ENCODE data around the gene PLXDC2.

Gene PLXDC2

DNA sequence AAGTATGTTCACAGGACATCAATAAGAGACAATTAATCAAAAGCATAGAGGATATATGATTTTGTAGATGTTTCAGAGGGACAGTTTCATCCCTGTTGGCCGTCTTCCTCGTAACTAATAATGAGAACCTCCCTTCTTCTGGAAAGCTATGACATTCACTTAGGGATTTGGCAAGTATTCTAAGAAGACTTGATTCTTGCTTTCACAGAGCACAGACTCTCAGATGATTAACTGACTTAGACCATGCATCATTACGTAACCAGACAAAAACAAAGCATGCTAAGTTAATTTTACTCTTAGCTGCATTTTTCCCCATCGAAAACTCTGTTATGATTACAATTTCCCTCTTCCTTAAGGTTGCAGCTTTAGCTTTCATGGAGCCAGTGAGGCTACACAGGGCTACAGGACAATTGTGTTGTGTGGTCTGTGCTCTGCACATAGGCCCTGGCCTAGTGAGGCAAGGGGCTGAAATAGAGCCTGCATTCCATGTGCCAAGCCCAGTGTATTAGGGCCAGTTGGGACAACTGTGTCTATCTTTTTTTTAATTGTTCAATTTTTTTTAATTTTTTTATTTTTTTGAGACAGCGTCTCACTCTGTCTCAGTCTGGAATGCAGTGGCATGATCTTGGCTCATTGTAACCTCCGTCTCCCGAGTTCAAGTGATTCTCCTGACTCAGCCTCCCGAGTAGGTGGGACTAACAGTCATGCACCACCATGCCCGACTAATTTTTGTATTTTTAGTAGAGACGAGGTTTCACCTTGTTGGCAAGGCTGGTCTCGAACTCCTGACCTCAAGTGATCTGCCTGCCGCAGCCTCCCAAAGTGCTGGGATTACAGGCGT, 105.3 kb downstream of the PLXDC2 start:
- Histone ChIP-seq H3K36me3 (ENCODE audit: control insufficient read depth, insufficient read depth, low read length) (no peaks in the 10 kb centered on the region), H3K27me3 (ENCODE audit: control insufficient read depth, insufficient read depth, low read length, poor library complexity, severe bottlenecking) (no peaks in the 10 kb centered on the region), H3K4me3 (ENCODE audit: insufficient read depth, low read depth, low read length) (no peak overlapping the region), H3K9me3 (ENCODE audit: control insufficient read depth, low read length) (no peaks in the 10 kb centered on the region), H3K27ac (ENCODE audit: insufficient read depth, low read depth, low read length, poor library complexity, severe bottlenecking) (no peak overlapping the region), H3K4me1 (ENCODE audit: control insufficient read depth, insufficient read depth, low read length) (no peaks in the 10 kb centered on the region)
- WGBS, 2 experiments = 92% methylated on average over 13 of the region's 13 CpGs

DNA sequence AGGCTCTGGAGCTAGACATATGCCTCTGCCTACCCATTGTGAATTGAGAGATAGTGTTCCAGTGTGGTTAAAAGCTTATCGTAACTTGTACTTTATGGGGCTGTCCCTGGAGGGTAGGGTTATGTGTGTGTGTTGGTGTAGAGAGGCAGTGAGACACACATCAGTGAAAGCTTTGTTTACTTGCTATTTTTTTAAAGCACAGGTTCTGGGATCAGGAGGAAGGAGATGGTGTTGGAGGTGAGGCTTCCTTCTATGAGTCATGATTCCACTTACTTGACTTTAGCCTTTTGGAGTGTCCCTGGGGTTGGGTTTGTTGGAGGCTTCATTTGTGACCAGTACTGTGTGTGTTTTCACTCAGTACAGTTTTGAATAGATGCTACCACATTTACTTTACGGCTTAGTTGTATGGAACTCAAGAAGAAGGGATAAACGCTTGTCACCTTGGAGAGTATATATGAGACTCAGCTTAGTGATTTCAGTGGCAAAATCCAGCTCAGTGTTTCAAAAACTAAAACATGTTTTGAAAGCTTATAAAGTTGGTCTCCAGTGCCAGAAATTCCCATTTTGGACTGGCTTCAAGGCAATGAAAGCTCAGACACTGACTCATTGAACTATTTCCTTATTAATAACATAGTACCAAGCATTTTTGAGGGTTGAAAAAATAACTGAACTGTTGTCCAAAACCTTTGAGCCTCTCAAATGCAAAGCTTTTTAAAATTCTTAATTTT, 106.2 kb downstream of the PLXDC2 start:
- Histone ChIP-seq H3K27me3 (ENCODE audit: control insufficient read depth, insufficient read depth, low read length, poor library complexity, severe bottlenecking) (no peaks in the 10 kb centered on the region), H3K27ac (ENCODE audit: insufficient read depth, low read depth, low read length, poor library complexity, severe bottlenecking) (no peak overlapping the region), H3K4me1 (ENCODE audit: control insufficient read depth, insufficient read depth, low read length) (no peaks in the 10 kb centered on the region), H3K9me3 (ENCODE audit: control insufficient read depth, low read length) (no peaks in the 10 kb centered on the region), H3K36me3 (ENCODE audit: control insufficient read depth, insufficient read depth, low read length) (no peaks in the 10 kb centered on the region), H3K4me3 (ENCODE audit: insufficient read depth, low read depth, low read length) (no peak overlapping the region)
- 91 to 96% methylated on average over 3 of the region's 3 CpGs for whole genome bisulfite sequencing, 2 experiments

DNA sequence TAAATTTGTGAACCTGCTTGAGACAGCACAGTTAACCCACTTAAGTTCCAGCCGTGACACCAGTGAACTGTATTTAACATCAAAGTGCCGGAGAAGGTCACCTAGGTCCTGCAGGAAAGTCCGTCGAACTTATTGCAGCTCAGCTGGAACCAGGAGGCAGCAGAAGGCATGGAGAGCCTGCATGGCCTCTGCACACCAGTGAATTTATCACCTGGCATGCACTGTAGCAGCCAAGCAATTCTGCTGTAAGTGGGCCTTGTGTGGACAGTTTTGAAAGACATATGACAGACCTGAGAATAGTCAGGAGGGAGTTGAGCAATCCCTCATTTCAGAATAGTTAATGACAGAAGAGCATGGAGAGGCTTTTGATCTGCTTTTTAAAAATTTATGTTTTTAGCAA, 108.8 kb downstream of the PLXDC2 start:
- H3K27me3 ChIP-seq (ENCODE audit: control insufficient read depth, insufficient read depth, low read length, poor library complexity, severe bottlenecking) = no peaks in the 10 kb centered on the region
- H3K9me3 ChIP-seq (ENCODE audit: control insufficient read depth, low read length) = no peaks in the 10 kb centered on the region
- H3K36me3 ChIP-seq (ENCODE audit: control insufficient read depth, insufficient read depth, low read length) = no peaks in the 10 kb centered on the region
- WGBS, 2 experiments = 80% methylated on average over 4 of the region's 4 CpGs
- no peak overlapping the region for H3K27ac ChIP-seq (ENCODE audit: insufficient read depth, low read depth, low read length, poor library complexity, severe bottlenecking)
- no peaks in the 10 kb centered on the region for H3K4me1 ChIP-seq (ENCODE audit: control insufficient read depth, insufficient read depth, low read length)
- no peak overlapping the region for H3K4me3 ChIP-seq (ENCODE audit: insufficient read depth, low read depth, low read length)

DNA sequence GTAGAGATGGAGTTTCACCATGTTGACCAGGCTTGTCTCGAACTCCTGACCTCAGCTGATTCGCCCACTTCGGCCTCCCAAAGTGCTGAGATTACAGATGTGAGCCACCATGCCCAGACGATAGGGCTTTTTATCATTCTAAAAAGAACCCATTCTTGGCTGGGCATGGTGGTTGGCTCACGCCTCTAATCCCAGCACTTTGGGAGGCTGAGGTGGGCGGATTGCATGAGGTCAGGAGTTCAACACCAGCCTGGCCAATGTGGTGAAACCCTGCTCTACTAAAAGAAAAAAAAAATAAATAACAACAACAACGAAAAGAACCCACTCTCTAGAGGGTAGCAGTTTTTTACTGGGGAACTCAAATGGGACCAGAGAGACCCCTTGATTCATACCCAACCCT, 112.7 kb downstream of the PLXDC2 start:
- Histone ChIP-seq H3K36me3 (ENCODE audit: control insufficient read depth, insufficient read depth, low read length) (no peaks in the 10 kb centered on the region), H3K4me3 (ENCODE audit: insufficient read depth, low read depth, low read length) (no peak overlapping the region)
- WGBS, 2 experiments = 93 to 95% methylated on average over 7 of the region's 7 CpGs

DNA sequence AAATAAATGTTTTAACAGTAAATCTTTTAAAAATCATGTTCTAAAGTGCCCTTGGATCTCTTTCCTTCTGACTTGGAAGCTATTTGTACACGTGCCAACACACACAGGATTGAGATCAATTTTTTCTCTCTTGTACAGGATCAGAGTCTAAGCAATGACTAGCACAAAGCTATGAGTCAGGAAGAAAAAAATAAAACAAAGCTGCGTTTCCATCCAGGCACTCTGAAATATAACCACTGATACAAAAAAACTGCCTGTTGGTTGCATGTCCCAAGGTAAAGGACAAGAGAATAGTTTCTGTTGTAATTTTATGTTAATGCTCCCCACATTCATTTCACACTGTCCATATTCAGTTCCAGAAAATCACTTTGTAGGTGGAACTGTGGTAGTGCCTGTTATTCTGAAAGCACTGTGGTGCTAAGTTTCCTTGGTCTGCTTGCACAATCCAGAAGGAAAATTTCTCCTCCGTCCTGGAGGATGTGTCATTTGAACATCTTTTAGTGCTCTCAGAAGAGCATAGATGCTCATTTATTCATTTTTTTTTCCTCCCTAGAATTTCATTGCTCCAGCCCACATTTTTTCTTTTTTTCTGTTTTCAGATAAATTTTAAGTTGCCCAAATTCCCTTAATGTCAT, 113.4 kb downstream of the PLXDC2 start:
- no peaks in the 10 kb centered on the region for H3K27me3 ChIP-seq (ENCODE audit: control insufficient read depth, insufficient read depth, low read length, poor library complexity, severe bottlenecking)
- H3K9me3 ChIP-seq (ENCODE audit: control insufficient read depth, low read length) = no peaks in the 10 kb centered on the region
- no peaks in the 10 kb centered on the region for H3K4me1 ChIP-seq (ENCODE audit: control insufficient read depth, insufficient read depth, low read length)
- H3K36me3 ChIP-seq (ENCODE audit: control insufficient read depth, insufficient read depth, low read length) = no peaks in the 10 kb centered on the region
- no peak overlapping the region for H3K27ac ChIP-seq (ENCODE audit: insufficient read depth, low read depth, low read length, poor library complexity, severe bottlenecking)
- H3K4me3 ChIP-seq (ENCODE audit: insufficient read depth, low read depth, low read length) = no peak overlapping the region
- 92 to 93% methylated on average over 3 of the region's 3 CpGs for WGBS, 2 experiments

More for the DNA sequence above, 112.7 kb downstream of the PLXDC2 start:
- no peak overlapping the region for H3K27ac ChIP-seq (ENCODE audit: insufficient read depth, low read depth, low read length, poor library complexity, severe bottlenecking)
- no peaks in the 10 kb centered on the region for H3K4me1 ChIP-seq (ENCODE audit: control insufficient read depth, insufficient read depth, low read length)
- H3K27me3 ChIP-seq (ENCODE audit: control insufficient read depth, insufficient read depth, low read length, poor library complexity, severe bottlenecking) = no peaks in the 10 kb centered on the region
- H3K9me3 ChIP-seq (ENCODE audit: control insufficient read depth, low read length) = no peaks in the 10 kb centered on the region

DNA sequence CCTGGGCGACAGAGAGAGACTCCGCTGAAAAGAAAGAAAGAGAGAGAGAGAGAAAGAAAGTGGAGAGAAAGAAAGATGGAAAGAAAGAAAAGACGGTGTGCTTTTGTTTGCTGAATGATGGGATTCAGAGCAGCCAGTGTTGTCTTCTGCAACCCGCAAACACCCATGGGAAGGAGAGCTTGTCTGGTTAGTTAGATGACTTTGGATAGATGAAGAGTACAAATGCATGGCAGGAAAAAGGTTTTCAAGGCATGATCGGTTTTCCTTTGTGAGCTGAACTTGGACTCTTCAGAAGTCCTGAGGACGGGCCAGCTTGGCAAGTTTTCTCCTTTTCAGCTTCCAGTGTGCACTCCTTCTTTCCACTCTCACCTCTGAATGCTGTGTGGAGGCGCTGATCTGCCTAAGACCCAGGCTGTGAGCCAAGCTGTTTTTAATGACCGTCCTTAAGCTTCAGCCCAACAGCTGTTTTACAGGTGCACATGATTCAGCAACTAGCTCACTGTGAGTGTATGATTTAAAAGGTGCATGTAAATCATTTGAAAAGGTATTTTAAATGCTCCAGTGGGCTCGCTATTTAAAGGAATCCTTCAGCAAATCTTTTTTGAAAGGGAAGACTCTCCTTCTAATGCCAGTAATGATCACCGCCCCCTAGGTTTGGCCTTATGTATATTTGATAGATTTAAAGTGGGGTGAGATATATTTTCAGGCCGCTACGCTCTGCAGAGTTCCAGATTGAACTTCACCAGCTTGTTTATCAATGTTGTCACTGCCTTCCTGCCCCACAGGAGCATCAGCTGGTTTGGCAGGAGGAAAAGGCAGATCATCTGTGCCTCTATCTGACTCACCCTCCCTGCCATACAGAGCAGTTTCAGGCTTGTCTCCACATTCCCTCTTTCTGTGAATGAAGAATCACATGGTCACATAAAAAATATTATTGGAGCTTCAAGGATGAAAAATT, 115.0 kb downstream of the PLXDC2 start:
- Histone ChIP-seq H3K27me3 (ENCODE audit: control insufficient read depth, insufficient read depth, low read length, poor library complexity, severe bottlenecking) (no peaks in the 10 kb centered on the region), H3K27ac (ENCODE audit: insufficient read depth, low read depth, low read length, poor library complexity, severe bottlenecking) (no peak overlapping the region), H3K36me3 (ENCODE audit: control insufficient read depth, insufficient read depth, low read length) (no peaks in the 10 kb centered on the region), H3K9me3 (ENCODE audit: control insufficient read depth, low read length) (no peaks in the 10 kb centered on the region), H3K4me3 (ENCODE audit: insufficient read depth, low read depth, low read length) (no peak overlapping the region), H3K4me1 (ENCODE audit: control insufficient read depth, insufficient read depth, low read length) (no peaks in the 10 kb centered on the region)
- 87 to 90% methylated on average over 12 of the region's 12 CpGs for WGBS, 2 experiments

DNA sequence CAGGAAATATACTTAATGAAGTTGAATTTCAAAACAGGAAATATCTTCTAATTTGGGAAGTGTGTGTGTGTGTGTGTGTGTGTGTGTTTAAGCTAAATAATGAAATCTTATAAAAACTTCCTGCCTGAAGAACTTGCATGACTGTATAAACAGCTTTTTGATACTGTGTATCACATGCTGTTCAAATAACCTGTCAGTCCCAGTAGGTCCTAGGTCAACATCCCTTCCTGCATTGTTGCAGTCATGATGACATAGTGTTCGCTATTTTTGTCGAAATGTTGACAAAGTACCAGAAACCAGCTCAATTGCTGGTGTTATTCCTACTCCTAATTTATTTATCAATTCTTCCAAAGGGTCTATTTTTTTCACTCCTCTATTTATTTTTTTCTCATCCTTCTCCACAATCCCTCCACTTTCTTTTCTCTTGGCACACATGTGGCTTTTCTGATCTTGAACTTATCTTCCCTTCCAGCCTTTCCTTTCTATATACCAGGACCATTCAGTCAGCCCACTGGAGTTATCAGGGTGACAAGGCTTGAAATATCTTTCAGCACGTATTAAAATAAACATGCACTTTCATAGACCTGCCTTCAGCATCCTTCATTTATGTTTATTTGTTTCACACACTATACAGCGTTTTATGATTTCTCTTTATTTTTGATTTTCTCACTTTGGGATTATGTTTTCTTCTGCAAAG, 115.8 kb downstream of the PLXDC2 start:
- WGBS, 2 experiments = 98% methylated on average over 4 of the region's 4 CpGs
- Histone ChIP-seq H3K36me3 (ENCODE audit: control insufficient read depth, insufficient read depth, low read length) (no peaks in the 10 kb centered on the region), H3K9me3 (ENCODE audit: control insufficient read depth, low read length) (no peaks in the 10 kb centered on the region), H3K4me3 (ENCODE audit: insufficient read depth, low read depth, low read length) (no peak overlapping the region), H3K27ac (ENCODE audit: insufficient read depth, low read depth, low read length, poor library complexity, severe bottlenecking) (no peak overlapping the region), H3K4me1 (ENCODE audit: control insufficient read depth, insufficient read depth, low read length) (no peaks in the 10 kb centered on the region), H3K27me3 (ENCODE audit: control insufficient read depth, insufficient read depth, low read length, poor library complexity, severe bottlenecking) (no peaks in the 10 kb centered on the region)

DNA sequence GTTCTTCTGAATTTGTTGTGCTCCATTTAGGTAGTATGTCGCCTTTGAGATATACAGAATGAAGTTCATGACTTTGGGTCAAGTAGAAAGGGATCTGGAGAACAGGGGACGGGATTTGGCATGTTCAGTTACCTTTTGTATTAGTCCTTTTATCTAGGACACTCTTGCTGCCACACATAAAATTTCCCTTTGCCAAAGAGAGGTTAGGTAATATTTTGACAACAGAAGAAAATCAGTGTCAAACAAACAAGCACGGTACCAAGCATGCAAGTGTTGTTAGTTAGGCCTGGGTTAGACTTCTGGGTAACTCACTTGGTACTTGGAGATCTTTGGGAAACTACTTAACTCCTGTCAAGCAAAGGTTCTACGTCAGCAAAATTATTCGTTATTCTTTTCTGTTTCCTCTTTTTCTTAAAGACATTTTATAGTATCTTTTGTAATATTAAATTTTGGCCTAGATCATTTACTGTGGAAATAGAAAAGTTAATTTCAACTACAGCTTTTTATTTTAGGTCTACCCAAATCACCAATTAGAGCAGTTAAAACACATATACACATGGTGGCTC, 116.7 kb downstream of the PLXDC2 start:
- Histone ChIP-seq H3K9me3 (ENCODE audit: control insufficient read depth, low read length) (no peaks in the 10 kb centered on the region), H3K27ac (ENCODE audit: insufficient read depth, low read depth, low read length, poor library complexity, severe bottlenecking) (no peak overlapping the region), H3K36me3 (ENCODE audit: control insufficient read depth, insufficient read depth, low read length) (no peaks in the 10 kb centered on the region), H3K4me1 (ENCODE audit: control insufficient read depth, insufficient read depth, low read length) (no peaks in the 10 kb centered on the region), H3K27me3 (ENCODE audit: control insufficient read depth, insufficient read depth, low read length, poor library complexity, severe bottlenecking) (no peaks in the 10 kb centered on the region), H3K4me3 (ENCODE audit: insufficient read depth, low read depth, low read length) (no peak overlapping the region)
- WGBS, 2 experiments = 94 to 98% methylated on average over 3 to 5 of the region's 5 CpGs

DNA sequence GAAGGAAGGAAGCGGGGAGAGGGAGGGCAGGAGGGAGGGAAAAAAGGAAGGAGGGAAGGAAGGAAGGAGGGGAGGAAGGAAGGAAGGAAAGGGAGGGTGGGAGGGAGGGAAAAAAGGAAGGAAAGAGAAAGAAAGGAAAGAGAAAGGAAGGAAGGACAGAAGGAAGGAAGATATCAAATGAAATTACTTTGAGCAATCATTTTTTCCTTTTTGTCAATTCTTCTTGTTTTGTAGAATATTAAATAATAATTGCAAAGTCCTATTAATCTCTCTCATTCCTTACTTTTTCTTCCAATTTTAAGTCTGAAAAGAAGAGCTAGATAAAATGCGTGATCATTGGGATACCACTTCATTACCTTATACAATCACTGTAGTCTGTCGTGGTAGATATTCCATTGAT, 117.5 kb downstream of the PLXDC2 start:
- H3K27me3 ChIP-seq (ENCODE audit: control insufficient read depth, insufficient read depth, low read length, poor library complexity, severe bottlenecking) = no peaks in the 10 kb centered on the region
- no peak overlapping the region for H3K4me3 ChIP-seq (ENCODE audit: insufficient read depth, low read depth, low read length)
- H3K4me1 ChIP-seq (ENCODE audit: control insufficient read depth, insufficient read depth, low read length) = no peaks in the 10 kb centered on the region
- 90 to 100% methylated on average over 2 of the region's 3 CpGs for WGBS, 2 experiments
- no peaks in the 10 kb centered on the region for H3K36me3 ChIP-seq (ENCODE audit: control insufficient read depth, insufficient read depth, low read length)
- no peak overlapping the region for H3K27ac ChIP-seq (ENCODE audit: insufficient read depth, low read depth, low read length, poor library complexity, severe bottlenecking)
- H3K9me3 ChIP-seq (ENCODE audit: control insufficient read depth, low read length) = no peaks in the 10 kb centered on the region
